Tibial artery (tissue), 4 donors: Measurements from ENCODE around the gene HHIP.
A peak's percentile ranks its signal among the peaks of the same experiment; 100 is the strongest.
"Not testable (repeated sequence)": the region's sequence is repeated elsewhere in the genome, so short reads cannot be mapped to it uniquely, and the experiment has no call there.

Source experiments
- DNase-seq, 2 donors: peaks; one replicate each; pipeline ENCODE4 v3.0.0-alpha.2; 2019
- H3K27ac ChIP-seq, 2 donors: fragments of 200-600 bp; sonication (generic) in 1 of 2; 1 replicate in 1 of 2; 2 replicates in 1 of 2; pipeline ENCODE4 v1.5.1; 2018 to 2019; ENCODE audit warnings: mild to moderate bottlenecking in 1 of 2
- H3K27me3 ChIP-seq, 2 donors: fragments of 200-600 bp; sonication (generic) in 1 of 2; one replicate each; pipeline versions ENCODE4 v1.5.1 to v1.6.0; 2016 to 2019
- H3K36me3 ChIP-seq, 3 donors: fragments of 200-600 bp; sonication (generic) in 2 of 3; one replicate each; pipeline ENCODE4 v1.5.1; 2016 to 2019; ENCODE audit warnings: mild to moderate bottlenecking in 2 of 3
- H3K4me1 ChIP-seq, 4 donors: fragments of 200-600 bp; sonication (generic) in 2 of 4; 1 replicate in 3 of 4; 2 replicates in 1 of 4; pipeline ENCODE4 v1.5.1; 2016 to 2019
- H3K4me3 ChIP-seq, 2 donors: fragments of 200-600 bp; sonication (generic) in 1 of 2; 1 replicate in 1 of 2; 2 replicates in 1 of 2; pipeline ENCODE4 v1.5.1; 2018 to 2019; ENCODE audit warnings: mild to moderate bottlenecking in 2 of 2
- H3K9me3 ChIP-seq, 3 donors: fragments of 200-600 bp; sonication (generic) in 1 of 3; one replicate each; pipeline ENCODE4 v1.5.1; 2016 to 2019
- CTCF ChIP-seq, 2 experiments: fragments of 200-600 bp in 1 of 2; fragments of 450-650 bp in 1 of 2; IDR thresholded peaks; one replicate each; pipeline ENCODE4 v1.5.1; 2017 to 2019; ENCODE audit warnings: antibody characterized with exemption in 2 of 2, mild to moderate bottlenecking in 1 of 2, moderate library complexity in 1 of 2
- intact Hi-C: fragments of 100-400 bp; cut with DNase I; formaldehyde crosslinking; loops from one replicate; pipeline ENCODE4 v1.15.0; 2023; ENCODE audit warnings: low total_unique reads

Gene HHIP

DNA sequence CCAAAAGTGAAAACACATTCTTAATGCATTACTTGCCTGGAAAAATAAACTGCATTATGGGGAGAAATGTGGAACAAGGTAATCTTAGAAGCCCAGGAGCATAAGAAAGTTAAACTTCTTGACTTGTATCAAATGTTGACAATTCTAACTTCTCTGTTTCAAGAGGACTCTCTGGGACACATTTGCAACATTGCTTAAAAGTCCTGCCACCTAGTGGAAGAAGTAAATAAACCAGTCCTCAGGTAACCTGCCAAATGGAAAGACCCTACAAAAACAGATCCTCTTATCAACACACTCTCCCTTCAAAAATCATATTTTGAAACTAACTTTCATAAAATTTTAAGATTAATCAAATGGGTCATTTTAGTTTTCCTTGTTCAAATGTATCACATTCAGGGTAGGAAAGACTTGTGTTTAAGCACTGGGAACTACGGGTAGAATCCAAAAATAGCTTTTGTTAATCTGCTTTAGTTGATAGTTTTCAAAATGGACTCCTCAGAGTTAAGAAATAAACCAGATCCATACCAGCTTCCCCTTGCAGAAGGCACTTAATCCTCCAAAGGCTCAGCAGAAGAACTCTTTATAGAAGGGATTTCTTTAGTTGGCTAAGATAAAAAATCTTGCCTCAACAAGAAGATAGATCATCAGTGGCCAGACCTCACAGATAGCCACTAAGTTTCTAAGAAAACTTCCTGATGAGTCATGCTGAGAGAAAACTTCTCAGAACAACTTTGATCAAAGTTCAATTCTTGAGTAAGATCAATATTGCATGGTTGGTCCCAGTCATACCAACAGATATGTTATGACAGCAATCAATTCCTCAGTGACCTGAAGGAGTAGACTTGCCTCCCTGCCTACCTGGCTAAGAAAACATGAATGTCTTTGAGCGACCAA lies 141.7 kb downstream of the HHIP start:
- Histone ChIP-seq H3K4me1 (peaks cover 0 to 22% (median 0%) of the 10 kb centered on the region in 4 donors), H3K4me3 (no peak overlapping the region), H3K9me3 (peaks cover 0 to 9% (median 0%) of the 10 kb centered on the region in 3 donors), H3K36me3 (no peaks in the 10 kb centered on the region), H3K27me3 (no peaks in the 10 kb centered on the region), H3K27ac (no peak overlapping the region)
- intact Hi-C loops: no loop called here
- DNase-seq: no peak
- peak in 1 of 2 experiments; percentile 19 for TF ChIP-seq CTCF (IDR thresholded peaks at IDR 0.05)

DNA sequence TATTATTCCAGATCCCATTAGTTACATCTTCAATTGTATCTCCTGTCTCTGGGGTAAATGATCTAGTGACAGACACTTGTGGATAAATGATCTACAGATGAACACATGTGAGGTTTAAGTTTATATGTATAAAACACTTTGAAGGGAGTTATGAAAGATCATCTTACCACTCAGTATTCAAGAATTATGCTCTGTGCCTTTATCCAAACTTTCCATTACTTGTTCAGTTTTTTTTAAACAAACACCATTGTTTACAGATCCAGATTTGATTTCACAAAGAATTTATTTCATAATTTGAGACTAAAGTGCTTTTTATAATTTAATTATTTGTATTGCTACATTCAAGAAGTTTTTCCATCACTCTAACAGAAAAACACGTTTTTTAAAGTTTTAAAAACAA lies 142.5 kb downstream of the HHIP start:
- no peak for DNase-seq
- Histone ChIP-seq H3K27ac (no peak overlapping the region), H3K4me1 (peaks cover 0 to 22% (median 0%) of the 10 kb centered on the region in 4 donors), H3K36me3 (no peaks in the 10 kb centered on the region), H3K4me3 (no peak overlapping the region), H3K9me3 (peaks cover 0 to 9% (median 0%) of the 10 kb centered on the region in 3 donors), H3K27me3 (no peaks in the 10 kb centered on the region)
- no peak for TF ChIP-seq CTCF (IDR thresholded peaks at IDR 0.05)
- intact Hi-C loops: no loop called here

DNA sequence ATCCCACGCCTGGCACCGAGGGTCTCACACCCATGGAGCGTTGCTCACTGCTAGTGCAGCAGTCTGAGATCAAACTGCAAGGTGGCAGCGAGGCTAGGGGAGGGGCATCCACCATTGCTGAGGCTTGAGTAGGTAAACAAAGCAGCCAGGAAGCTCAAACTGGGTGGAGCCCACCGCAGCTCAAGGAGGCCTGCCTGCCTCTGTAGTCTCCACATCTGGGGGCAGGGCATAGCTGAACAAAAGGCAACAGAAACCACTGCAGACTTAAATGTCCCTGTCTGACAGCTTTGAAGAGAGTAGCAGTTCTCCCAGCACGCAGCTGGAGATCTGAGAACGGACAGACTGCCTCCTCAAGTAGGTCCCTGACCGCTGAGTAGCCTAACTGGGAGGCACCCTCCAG lies 146.0 kb downstream of the HHIP start:
- H3K27ac ChIP-seq, intact Hi-C loops, H3K27me3 ChIP-seq, H3K4me1 ChIP-seq, H3K36me3 ChIP-seq, DNase-seq, H3K4me3 ChIP-seq, H3K9me3 ChIP-seq: not testable (repeated sequence)
